ENCODE measurements around the gene RPS6KA3. TPM values are rescaled to one million over a fixed set of nuclear protein-coding genes. Genes with fewer than 3 reads are reported as not detected.
A peak's percentile ranks its signal among the peaks of the same experiment; 100 is the strongest.

RPS6KA3 gene
- total and polyA plus RNA-seq, 12 donors: 6.2 to 41.9 (median 34.3) TPM

DNA sequence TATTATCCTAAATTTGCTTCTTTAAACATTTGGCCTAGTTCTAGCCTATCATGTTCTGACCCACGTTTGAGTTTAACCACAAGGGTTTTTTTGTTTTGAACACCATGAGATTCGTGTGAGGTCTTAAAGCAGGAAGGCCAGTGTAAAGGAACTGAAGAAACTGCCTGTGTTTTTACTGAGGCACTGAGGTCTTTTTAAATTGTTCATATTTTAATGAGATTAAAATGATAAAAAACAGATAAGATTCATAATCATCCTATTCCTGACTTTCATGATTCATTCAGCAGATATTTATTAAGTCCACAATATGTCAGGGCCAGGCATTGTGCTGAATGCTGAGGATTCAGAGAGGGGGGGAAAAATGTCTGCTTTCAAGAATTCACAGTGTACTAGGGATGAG, 3.2 kb downstream of the RPS6KA3 start:
- Histone ChIP-seq H3K4me1 (replicated peaks in 1 of 2) (peaks cover 19 to 20% of the 10 kb centered on the region in 2 donors), H3K9me3 (replicated peaks in 1 of 3) (no peaks in the 10 kb centered on the region), H3K27ac (peak overlapping the region in 3 of 5 donors; percentile 19 to 77 (median 61)), H3K36me3 (replicated peaks in 1 of 2) (no peaks in the 10 kb centered on the region), H3K4me3 (no peak overlapping the region), H3K27me3 (no peaks in the 10 kb centered on the region)
- TF ChIP-seq, protein P1, sequence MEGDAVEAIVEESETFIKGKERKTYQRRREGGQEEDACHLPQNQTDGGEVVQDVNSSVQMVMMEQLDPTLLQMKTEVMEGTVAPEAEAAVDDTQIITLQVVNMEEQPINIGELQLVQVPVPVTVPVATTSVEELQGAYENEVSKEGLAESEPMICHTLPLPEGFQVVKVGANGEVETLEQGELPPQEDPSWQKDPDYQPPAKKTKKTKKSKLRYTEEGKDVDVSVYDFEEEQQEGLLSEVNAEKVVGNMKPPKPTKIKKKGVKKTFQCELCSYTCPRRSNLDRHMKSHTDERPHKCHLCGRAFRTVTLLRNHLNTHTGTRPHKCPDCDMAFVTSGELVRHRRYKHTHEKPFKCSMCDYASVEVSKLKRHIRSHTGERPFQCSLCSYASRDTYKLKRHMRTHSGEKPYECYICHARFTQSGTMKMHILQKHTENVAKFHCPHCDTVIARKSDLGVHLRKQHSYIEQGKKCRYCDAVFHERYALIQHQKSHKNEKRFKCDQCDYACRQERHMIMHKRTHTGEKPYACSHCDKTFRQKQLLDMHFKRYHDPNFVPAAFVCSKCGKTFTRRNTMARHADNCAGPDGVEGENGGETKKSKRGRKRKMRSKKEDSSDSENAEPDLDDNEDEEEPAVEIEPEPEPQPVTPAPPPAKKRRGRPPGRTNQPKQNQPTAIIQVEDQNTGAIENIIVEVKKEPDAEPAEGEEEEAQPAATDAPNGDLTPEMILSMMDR (IDR thresholded peaks at IDR 0.05): no peak
- TF ChIP-seq POLR2A (IDR thresholded peaks at IDR 0.05): peak in 1 of 2 donors; percentile 50
- 2 to 5% (median 4%) methylated on average over 2 of the region's 2 CpGs for WGBS, 4 donors
- DNase-seq: peak in 2 of 7 donors; percentile 32 to 34
- intact Hi-C loops (cut with DNase I): no loop called here

DNA sequence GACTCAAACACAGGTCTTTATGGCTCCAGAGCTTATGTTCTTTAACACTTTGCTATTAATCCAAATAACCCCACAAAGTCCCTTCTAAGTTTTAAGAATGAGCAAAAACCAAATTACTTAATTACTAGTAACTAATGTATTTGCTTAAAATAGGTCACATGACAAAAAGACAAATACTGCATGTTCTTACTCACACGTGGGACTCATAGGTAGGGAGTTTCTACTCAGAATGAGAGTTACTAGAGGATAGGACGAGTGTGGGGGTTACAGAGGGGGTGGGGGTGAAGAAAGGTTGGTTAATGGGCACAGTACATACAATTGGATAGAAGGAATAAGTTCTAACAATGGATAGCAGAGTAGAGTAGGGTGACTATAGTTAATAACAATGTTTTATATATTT, 5.8 kb downstream of the RPS6KA3 start:
- intact Hi-C loops (cut with DNase I): no loop called here
- 19 to 44% (median 29%) methylated on average over 2 of the region's 2 CpGs for WGBS, 4 donors
- Histone ChIP-seq H3K36me3 (replicated peaks in 1 of 2) (no peaks in the 10 kb centered on the region), H3K27ac (no peak overlapping the region), H3K9me3 (replicated peaks in 1 of 3) (no peaks in the 10 kb centered on the region), H3K4me1 (replicated peaks in 1 of 2) (peaks cover 19 to 20% of the 10 kb centered on the region in 2 donors), H3K4me3 (no peak overlapping the region), H3K27me3 (no peaks in the 10 kb centered on the region)
- no peak for DNase-seq
- TF ChIP-seq, protein P1 (IDR thresholded peaks at IDR 0.05): no peak
- TF ChIP-seq POLR2A (IDR thresholded peaks at IDR 0.05): no peak

DNA sequence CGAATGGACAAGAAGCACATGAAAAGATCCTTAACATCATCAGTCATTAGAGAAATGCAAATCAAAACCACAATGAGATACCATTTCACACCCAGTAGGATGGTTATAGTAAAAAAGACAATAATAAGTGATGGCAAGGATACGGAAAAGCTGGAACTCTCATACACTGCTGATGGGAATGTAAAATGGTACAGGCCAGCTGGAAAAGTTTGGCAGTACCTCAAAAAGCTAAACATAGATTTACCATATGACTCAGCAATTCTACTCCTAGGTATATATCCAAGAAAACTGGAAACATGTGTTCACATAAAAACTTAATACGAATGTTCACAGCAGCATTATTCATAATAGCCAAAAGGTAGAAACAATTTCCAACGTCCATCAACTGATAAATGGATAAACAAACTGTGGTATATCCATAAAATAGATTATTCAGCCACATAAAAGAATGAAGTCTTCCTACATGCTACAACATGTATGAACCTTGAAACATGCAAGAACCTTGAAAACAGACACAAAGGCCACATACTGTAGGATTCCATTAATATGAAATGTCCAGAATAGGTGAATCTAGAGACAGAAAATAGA, 11.9 kb downstream of the RPS6KA3 start:
- no peak for TF ChIP-seq POLR2A (IDR thresholded peaks at IDR 0.05)
- TF ChIP-seq, protein P1 (IDR thresholded peaks at IDR 0.05): no peak
- WGBS, 4 donors: 75 to 90% (median 81%) methylated on average over 4 of the region's 4 CpGs
- Histone ChIP-seq H3K36me3 (replicated peaks in 1 of 2) (no peaks in the 10 kb centered on the region), H3K9me3 (replicated peaks in 1 of 3) (no peaks in the 10 kb centered on the region), H3K27me3 (no peaks in the 10 kb centered on the region), H3K27ac (no peak overlapping the region), H3K4me3 (no peak overlapping the region), H3K4me1 (replicated peaks in 1 of 2) (no peaks in the 10 kb centered on the region)
- DNase-seq: no peak
- intact Hi-C loops (cut with DNase I): loop anchor here in 1 of 2 donors (10.0 kb wide), 1 partner anchor 190 kb away; no protein-coding TSS in a partner anchor

DNA sequence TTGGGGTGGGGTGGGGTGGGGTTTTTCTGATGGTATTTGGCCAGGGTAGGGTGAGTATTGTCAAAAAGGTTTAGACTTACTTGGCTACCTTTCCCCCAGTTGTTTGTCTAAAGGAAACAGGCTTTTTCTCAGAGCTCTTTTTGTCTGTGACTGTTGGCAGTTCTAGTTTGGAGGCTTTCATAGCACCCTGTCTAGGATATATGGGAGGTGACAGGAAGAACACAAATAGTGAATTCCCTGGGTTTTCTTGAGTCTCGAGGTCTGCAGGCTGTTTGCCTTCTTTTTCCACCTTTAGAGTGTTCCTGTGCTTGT, 13.5 kb downstream of the RPS6KA3 start:
- 22 to 50% (median 37%) methylated on average over 1 of the region's 1 CpG; no CpG with 5 or more reads in 1 of the 4 donors for WGBS, 4 donors
- Histone ChIP-seq H3K27me3 (no peaks in the 10 kb centered on the region), H3K27ac (no peak overlapping the region), H3K4me3 (no peak overlapping the region), H3K9me3 (replicated peaks in 1 of 3) (no peaks in the 10 kb centered on the region), H3K4me1 (replicated peaks in 1 of 2) (no peaks in the 10 kb centered on the region), H3K36me3 (replicated peaks in 1 of 2) (no peaks in the 10 kb centered on the region)
- DNase-seq: no peak
- TF ChIP-seq POLR2A (IDR thresholded peaks at IDR 0.05): no peak
- TF ChIP-seq, protein P1 (IDR thresholded peaks at IDR 0.05): peak in 1 of 6 experiments; percentile 10
- intact Hi-C loops (cut with DNase I): loop anchor here in 1 of 2 donors (10.0 kb wide), 1 partner anchor 192 kb away; no protein-coding TSS in a partner anchor
